GM23338 (cell line): ENCODE data around the gene SLC12A3. TPM values are rescaled to one million over a fixed set of nuclear protein-coding genes. Genes with fewer than 3 reads are reported as not detected.
"Not testable (repeated sequence)": the region's sequence is repeated elsewhere in the genome, so short reads cannot be mapped to it uniquely, and the experiment has no call there.

Experiments used
- ATAC-seq: fragments of 200-7000 bp; cut with Tn5 transposase; 3 replicates; pipeline ENCODE4 v1.9.1; 2020
- DNase-seq: peaks from one replicate; pipeline ENCODE4 v3.0.0-alpha.2; 2015; ENCODE audit warnings: low spot score
- H2AFZ ChIP-seq: fragments of 200-600 bp; sonication (generic); 2 replicates; pipeline ENCODE4 v1.8.0; 2016; ENCODE audit warnings: antibody characterized with exemption, mild to moderate bottlenecking, moderate library complexity
- H3F3A ChIP-seq: fragments of 200-600 bp; sonication (generic); replicated peaks from 2 replicates; pipeline ENCODE4 v1.8.0; 2017; ENCODE audit warnings: antibody characterized with exemption, mixed run types, low read depth
- H3K27ac ChIP-seq: fragments of 200-600 bp; sonication (generic); 2 replicates; pipeline ENCODE4 v1.6.1; 2016; ENCODE audit warnings: low read depth
- H3K27me3 ChIP-seq: fragments of 200-600 bp; sonication (generic); 2 replicates; pipeline ENCODE4 v1.8.0; 2016; ENCODE audit warnings: mild to moderate bottlenecking, mixed run types, moderate library complexity; ENCODE audit not compliant: insufficient read depth
- H3K36me3 ChIP-seq: fragments of 200-600 bp; sonication (generic); 2 replicates; pipeline ENCODE4 v1.8.0; 2016; ENCODE audit warnings: mild to moderate bottlenecking; ENCODE audit not compliant: insufficient read depth
- H3K4me1 ChIP-seq: fragments of 200-600 bp; sonication (generic); 2 replicates; pipeline ENCODE4 v1.8.0; 2016; ENCODE audit warnings: mild to moderate bottlenecking, moderate library complexity; ENCODE audit not compliant: insufficient read depth
- H3K4me2 ChIP-seq: fragments of 200-600 bp; sonication (generic); 2 replicates; pipeline ENCODE4 v1.7.1; 2017; ENCODE audit warnings: mixed run types
- H3K4me3 ChIP-seq: fragments of 200-600 bp; sonication (generic); 2 replicates; pipeline ENCODE4 v1.6.1; 2016; ENCODE audit warnings: mixed run types
- H3K79me2 ChIP-seq: fragments of 200-600 bp; sonication (generic); replicated peaks from 2 replicates; pipeline ENCODE4 v1.8.0; 2017; ENCODE audit warnings: mild to moderate bottlenecking; ENCODE audit not compliant: insufficient read depth
- H3K9me2 ChIP-seq: fragments of 200-600 bp; sonication (generic); 2 replicates; pipeline ENCODE4 v1.8.0; 2017; ENCODE audit not compliant: insufficient read depth
- H4K20me1 ChIP-seq: fragments of 200-600 bp; sonication (generic); replicated peaks from 2 replicates; pipeline ENCODE4 v1.8.0; 2017; ENCODE audit warnings: mild to moderate bottlenecking; ENCODE audit not compliant: insufficient read depth
- H3K27ac Mint-ChIP-seq: 2 replicates; pipeline ENCODE4 v1.8.0; 2020; ENCODE audit warnings: inconsistent platforms, mild to moderate bottlenecking, moderate library complexity, mixed read lengths
- H3K27me3 Mint-ChIP-seq: 3 replicates; pipeline ENCODE4 v1.8.0; 2022; ENCODE audit warnings: low read depth, mild to moderate bottlenecking, moderate library complexity, mixed read lengths, inconsistent platforms; ENCODE audit not compliant: insufficient read depth, poor library complexity
- H3K36me3 Mint-ChIP-seq: 3 replicates; pipeline ENCODE4 v1.8.0; 2021; ENCODE audit warnings: low read depth, mild to moderate bottlenecking, inconsistent platforms, moderate library complexity, mixed read lengths
- H3K4me1 Mint-ChIP-seq: 3 replicates; pipeline ENCODE4 v1.8.0; 2020; ENCODE audit warnings: mild to moderate bottlenecking, inconsistent platforms, mixed read lengths
- H3K4me3 Mint-ChIP-seq: 3 replicates; pipeline ENCODE4 v1.8.0; 2021; ENCODE audit warnings: moderate library complexity, mild to moderate bottlenecking, inconsistent platforms, mixed read lengths
- H3K9me3 Mint-ChIP-seq: 3 replicates; pipeline ENCODE4 v1.8.0; 2020; ENCODE audit warnings: moderate library complexity, mild to moderate bottlenecking, inconsistent platforms, mixed read lengths
- CREB1 ChIP-seq: fragments of 250-450 bp; sonication (Bioruptor Pico); IDR thresholded peaks from 2 replicates; pipeline ENCODE4 v1.5.0; 2020; ENCODE audit warnings: low read depth, mild to moderate bottlenecking, moderate library complexity
- EZH2 ChIP-seq: fragments of 200-600 bp; sonication (generic); IDR thresholded peaks from one replicate; pipeline ENCODE4 v1.8.0; 2017; ENCODE audit warnings: antibody characterized with exemption, mild to moderate bottlenecking, low read depth; ENCODE audit not compliant: unreplicated experiment
- NANOG ChIP-seq: IDR thresholded peaks from 2 replicates; pipeline ENCODE4 v1.6.1; 2016; ENCODE audit warnings: antibody characterized with exemption, borderline replicate concordance
- STAT1 ChIP-seq: IDR thresholded peaks from one replicate; pipeline ENCODE4 v1.6.1; 2016; ENCODE audit warnings: antibody characterized with exemption; ENCODE audit not compliant: unreplicated experiment
- polyA plus RNA-seq: library from polyadenylated mRNA; unstranded; fragments of >200 nt; fragmentation: Nextera tagmentation; extraction: Ambion mirVana; gene quantifications from 2 replicates; pipeline ENCODE4 v1.2.1, GENCODE V29; 2016
- total RNA-seq: library from RNA; depleted of rRNA; stranded (reverse); fragments of >200 nt; shearing (Covaris generic); gene quantifications from 2 replicates; pipeline ENCODE4 v1.2.3, GENCODE V29; 2014
- TF ChIP-seq, protein P1 (sequence below), 2 experiments: fragments of 200-600 bp in 1 of 2; sonication (generic) in 1 of 2; conservative IDR thresholded peaks; 2 replicates each; pipeline versions ENCODE4 v1.5.1 to v1.6.1; 2016 to 2017; ENCODE audit warnings: antibody characterized with exemption in 2 of 2, low read depth in 2 of 2, mild to moderate bottlenecking in 2 of 2, moderate library complexity in 1 of 2
- TF ChIP-seq, protein P2 (sequence below): IDR thresholded peaks from 2 replicates; pipeline ENCODE4 v1.6.1; 2016; ENCODE audit warnings: antibody characterized with exemption
- TF ChIP-seq, protein P3 (sequence below): fragments of 250-450 bp; sonication (Bioruptor Pico); IDR thresholded peaks from 2 replicates; pipeline ENCODE4 v1.5.0; 2020; ENCODE audit warnings: mild to moderate bottlenecking, moderate library complexity

The SLC12A3 gene
- total and polyA plus RNA-seq, 2 experiments from 2014 or later: not detected

DNA sequence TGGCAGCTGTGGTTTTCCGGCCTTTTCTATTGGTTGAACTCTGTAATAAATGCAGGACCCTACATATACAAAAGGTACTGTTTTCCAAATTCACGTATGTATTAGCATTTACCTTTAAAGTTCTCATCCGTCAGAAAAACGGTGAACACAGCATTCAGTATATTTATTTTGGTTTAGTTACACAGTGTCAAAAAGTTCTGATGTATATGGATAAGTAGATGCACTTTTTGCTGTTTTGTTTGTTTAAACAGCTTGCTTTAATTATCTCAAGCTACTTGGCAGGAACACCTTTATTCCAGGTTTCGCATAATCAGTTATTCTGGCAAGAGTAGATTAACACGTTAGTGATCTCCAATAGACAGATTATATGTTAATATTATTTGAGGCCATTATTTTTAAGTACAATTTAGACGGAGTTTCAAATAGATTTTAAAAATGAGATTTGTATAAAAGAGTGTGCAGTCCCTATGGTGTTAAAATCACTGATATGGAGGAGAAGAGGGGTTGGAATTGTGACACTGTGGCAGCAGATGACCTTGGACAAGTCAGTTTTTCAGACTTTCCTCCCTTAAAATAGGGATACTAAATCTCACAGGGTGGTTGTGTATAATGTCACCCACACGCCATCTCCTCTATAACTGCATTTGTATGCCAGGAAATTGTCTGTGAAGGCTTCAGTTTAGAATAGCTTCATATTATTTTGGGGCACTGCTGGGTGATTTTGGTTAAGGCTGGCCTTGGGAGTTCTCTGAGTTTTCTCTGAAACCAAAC, 69.0 kb downstream of the SLC12A3 start:
- Mint-ChIP-seq H3K27ac (no peak overlapping the region), H3K36me3 (peaks cover 51% of the 10 kb centered on the region), H3K4me3 (peak overlapping the region; percentile 94), H3K27me3 (peaks cover 7% of the 10 kb centered on the region), H3K9me3 (0 out of 3 replicates have a peak, but pooled peaks cover 2% of the 10 kb centered on the region), H3K4me1 (peaks cover 19% of the 10 kb centered on the region; the same call in 2 of the 3 replicates)
- ATAC-seq: no peak
- H3F3A ChIP-seq: no peaks in the 10 kb centered on the region
- H3K4me2 ChIP-seq: peak overlapping the region; percentile 99
- no peak overlapping the region for H3K27ac ChIP-seq
- TF ChIP-seq, protein P1, sequence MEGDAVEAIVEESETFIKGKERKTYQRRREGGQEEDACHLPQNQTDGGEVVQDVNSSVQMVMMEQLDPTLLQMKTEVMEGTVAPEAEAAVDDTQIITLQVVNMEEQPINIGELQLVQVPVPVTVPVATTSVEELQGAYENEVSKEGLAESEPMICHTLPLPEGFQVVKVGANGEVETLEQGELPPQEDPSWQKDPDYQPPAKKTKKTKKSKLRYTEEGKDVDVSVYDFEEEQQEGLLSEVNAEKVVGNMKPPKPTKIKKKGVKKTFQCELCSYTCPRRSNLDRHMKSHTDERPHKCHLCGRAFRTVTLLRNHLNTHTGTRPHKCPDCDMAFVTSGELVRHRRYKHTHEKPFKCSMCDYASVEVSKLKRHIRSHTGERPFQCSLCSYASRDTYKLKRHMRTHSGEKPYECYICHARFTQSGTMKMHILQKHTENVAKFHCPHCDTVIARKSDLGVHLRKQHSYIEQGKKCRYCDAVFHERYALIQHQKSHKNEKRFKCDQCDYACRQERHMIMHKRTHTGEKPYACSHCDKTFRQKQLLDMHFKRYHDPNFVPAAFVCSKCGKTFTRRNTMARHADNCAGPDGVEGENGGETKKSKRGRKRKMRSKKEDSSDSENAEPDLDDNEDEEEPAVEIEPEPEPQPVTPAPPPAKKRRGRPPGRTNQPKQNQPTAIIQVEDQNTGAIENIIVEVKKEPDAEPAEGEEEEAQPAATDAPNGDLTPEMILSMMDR (conservative IDR thresholded peaks at IDR 0.05; ENCODE audit: low read depth in 2 of 2): no peak
- TF ChIP-seq, protein P2, sequence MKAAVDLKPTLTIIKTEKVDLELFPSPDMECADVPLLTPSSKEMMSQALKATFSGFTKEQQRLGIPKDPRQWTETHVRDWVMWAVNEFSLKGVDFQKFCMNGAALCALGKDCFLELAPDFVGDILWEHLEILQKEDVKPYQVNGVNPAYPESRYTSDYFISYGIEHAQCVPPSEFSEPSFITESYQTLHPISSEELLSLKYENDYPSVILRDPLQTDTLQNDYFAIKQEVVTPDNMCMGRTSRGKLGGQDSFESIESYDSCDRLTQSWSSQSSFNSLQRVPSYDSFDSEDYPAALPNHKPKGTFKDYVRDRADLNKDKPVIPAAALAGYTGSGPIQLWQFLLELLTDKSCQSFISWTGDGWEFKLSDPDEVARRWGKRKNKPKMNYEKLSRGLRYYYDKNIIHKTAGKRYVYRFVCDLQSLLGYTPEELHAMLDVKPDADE: no peak
- TF ChIP-seq NANOG (no peak), EZH2 (no peak), STAT1 (no peak), CREB1 (CRISPR knock-in tag) (no peak)
- TF ChIP-seq, protein P3, sequence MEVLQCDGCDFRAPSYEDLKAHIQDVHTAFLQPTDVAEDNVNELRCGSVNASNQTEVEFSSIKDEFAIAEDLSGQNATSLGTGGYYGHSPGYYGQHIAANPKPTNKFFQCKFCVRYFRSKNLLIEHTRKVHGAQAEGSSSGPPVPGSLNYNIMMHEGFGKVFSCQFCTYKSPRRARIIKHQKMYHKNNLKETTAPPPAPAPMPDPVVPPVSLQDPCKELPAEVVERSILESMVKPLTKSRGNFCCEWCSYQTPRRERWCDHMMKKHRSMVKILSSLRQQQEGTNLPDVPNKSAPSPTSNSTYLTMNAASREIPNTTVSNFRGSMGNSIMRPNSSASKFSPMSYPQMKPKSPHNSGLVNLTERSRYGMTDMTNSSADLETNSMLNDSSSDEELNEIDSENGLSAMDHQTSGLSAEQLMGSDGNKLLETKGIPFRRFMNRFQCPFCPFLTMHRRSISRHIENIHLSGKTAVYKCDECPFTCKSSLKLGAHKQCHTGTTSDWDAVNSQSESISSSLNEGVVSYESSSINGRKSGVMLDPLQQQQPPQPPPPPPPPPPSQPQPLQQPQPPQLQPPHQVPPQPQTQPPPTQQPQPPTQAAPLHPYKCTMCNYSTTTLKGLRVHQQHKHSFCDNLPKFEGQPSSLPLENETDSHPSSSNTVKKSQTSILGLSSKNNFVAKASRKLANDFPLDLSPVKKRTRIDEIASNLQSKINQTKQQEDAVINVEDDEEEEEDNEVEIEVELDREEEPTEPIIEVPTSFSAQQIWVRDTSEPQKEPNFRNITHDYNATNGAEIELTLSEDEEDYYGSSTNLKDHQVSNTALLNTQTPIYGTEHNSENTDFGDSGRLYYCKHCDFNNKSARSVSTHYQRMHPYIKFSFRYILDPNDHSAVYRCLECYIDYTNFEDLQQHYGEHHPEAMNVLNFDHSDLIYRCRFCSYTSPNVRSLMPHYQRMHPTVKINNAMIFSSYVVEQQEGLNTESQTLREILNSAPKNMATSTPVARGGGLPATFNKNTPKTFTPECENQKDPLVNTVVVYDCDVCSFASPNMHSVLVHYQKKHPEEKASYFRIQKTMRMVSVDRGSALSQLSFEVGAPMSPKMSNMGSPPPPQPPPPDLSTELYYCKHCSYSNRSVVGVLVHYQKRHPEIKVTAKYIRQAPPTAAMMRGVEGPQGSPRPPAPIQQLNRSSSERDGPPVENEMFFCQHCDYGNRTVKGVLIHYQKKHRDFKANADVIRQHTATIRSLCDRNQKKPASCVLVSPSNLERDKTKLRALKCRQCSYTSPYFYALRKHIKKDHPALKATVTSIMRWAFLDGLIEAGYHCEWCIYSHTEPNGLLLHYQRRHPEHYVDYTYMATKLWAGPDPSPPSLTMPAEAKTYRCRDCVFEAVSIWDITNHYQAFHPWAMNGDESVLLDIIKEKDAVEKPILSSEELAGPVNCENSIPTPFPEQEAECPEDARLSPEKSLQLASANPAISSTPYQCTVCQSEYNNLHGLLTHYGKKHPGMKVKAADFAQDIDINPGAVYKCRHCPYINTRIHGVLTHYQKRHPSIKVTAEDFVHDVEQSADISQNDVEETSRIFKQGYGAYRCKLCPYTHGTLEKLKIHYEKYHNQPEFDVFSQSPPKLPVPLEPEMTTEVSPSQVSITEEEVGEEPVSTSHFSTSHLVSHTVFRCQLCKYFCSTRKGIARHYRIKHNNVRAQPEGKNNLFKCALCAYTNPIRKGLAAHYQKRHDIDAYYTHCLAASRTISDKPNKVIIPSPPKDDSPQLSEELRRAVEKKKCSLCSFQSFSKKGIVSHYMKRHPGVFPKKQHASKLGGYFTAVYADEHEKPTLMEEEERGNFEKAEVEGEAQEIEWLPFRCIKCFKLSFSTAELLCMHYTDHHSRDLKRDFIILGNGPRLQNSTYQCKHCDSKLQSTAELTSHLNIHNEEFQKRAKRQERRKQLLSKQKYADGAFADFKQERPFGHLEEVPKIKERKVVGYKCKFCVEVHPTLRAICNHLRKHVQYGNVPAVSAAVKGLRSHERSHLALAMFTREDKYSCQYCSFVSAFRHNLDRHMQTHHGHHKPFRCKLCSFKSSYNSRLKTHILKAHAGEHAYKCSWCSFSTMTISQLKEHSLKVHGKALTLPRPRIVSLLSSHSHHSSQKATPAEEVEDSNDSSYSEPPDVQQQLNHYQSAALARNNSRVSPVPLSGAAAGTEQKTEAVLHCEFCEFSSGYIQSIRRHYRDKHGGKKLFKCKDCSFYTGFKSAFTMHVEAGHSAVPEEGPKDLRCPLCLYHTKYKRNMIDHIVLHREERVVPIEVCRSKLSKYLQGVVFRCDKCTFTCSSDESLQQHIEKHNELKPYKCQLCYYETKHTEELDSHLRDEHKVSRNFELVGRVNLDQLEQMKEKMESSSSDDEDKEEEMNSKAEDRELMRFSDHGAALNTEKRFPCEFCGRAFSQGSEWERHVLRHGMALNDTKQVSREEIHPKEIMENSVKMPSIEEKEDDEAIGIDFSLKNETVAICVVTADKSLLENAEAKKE (CRISPR knock-in tag): no peak
- peak overlapping the region; percentile 98 for H3K4me3 ChIP-seq
- no peaks in the 10 kb centered on the region for H3K27me3 ChIP-seq
- H4K20me1 ChIP-seq: peaks cover 17% of the 10 kb centered on the region; the same call in 1 of the 2 replicates
- DNase-seq: no peak
- H3K79me2 ChIP-seq: peaks cover 47% of the 10 kb centered on the region
- H2AFZ ChIP-seq: no peak overlapping the region
- H3K9me2 ChIP-seq: no peaks in the 10 kb centered on the region
- peaks cover 16% of the 10 kb centered on the region for H3K4me1 ChIP-seq
- peaks cover 42% of the 10 kb centered on the region for H3K36me3 ChIP-seq

DNA sequence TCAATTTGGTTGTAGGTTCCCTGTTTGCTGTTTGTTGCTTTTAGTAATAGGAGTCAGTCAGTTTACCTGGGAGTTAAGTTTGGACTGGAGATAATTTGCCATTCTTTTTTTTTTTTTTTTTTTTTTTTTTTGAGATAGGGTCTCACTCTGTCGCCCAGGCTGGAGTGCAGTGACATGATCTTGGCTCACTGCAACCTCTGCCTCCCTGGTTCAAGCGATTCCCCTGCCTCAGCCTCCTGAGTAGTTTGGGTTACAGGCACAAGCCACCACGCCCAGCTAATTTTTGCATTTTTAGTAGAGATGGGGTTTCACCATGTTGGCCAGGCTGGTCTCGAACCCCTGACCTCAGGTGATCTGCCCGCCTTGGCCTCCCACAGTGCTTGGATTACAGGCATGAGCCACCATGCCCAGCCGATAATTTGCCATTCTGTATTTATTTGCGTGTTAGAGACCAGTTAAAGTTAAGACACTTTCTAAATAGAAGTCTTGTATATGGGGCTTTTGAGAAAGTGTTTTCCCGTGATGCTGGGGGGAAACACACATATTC, 69.7 kb downstream of the SLC12A3 start:
- not testable (repeated sequence) for H3K27me3 Mint-ChIP-seq, H3F3A ChIP-seq, H3K9me3 Mint-ChIP-seq, DNase-seq, ATAC-seq, H3K27ac ChIP-seq, H3K27me3 ChIP-seq, H2AFZ ChIP-seq, H3K9me2 ChIP-seq
- H3K27ac Mint-ChIP-seq: peak overlapping the region; percentile 36; the same call in 1 of the 2 replicates
- Histone ChIP-seq H3K4me3 (peak overlapping the region; percentile 98; the same call in 1 of the 2 replicates), H3K36me3 (peaks cover 47% of the 10 kb centered on the region), H3K4me2 (peak overlapping the region; percentile 99; the same call in 1 of the 2 replicates), H3K79me2 (peaks cover 47% of the 10 kb centered on the region), H3K4me1 (peaks cover 16% of the 10 kb centered on the region), H4K20me1 (peaks cover 17% of the 10 kb centered on the region; the same call in 1 of the 2 replicates)
- H3K4me1 Mint-ChIP-seq: peaks cover 19% of the 10 kb centered on the region; the same call in 2 of the 3 replicates
- peaks cover 58% of the 10 kb centered on the region for H3K36me3 Mint-ChIP-seq
- H3K4me3 Mint-ChIP-seq: peak overlapping the region; percentile 94; the same call in 2 of the 3 replicates
